CD4-positive, alpha-beta T cell treated with Interleukin-17A for 4 hours (primary cell): ENCODE data around the gene RALGPS1.
A peak's percentile ranks its signal among the peaks of the same experiment; 100 is the strongest.

Experiments
- DNase-seq: peaks from one replicate; pipeline ENCODE4 v3.0.0-alpha.2; 2020; ENCODE audit warnings: mixed read lengths

Gene RALGPS1

DNA sequence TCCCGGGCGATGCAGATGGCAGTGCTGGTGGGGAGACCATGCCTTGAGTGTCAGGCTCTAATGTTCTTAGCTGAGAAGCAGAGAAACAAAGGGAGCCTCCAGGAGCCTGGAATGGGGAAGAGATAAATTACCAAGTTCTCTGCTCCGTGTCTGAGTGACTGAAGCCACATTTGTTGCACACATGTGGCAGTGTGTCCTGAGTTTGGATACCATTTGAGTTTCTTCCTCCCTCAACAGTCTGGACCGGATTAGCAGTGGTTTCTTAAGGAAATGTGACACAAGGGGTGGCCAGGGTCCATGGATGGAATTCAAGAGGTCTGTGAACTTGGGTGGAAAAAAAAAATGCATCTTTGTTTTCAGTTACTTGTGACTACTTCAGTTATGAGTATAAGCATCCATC, 299.3 kb downstream of the RALGPS1 start:
- no peak for DNase-seq

DNA sequence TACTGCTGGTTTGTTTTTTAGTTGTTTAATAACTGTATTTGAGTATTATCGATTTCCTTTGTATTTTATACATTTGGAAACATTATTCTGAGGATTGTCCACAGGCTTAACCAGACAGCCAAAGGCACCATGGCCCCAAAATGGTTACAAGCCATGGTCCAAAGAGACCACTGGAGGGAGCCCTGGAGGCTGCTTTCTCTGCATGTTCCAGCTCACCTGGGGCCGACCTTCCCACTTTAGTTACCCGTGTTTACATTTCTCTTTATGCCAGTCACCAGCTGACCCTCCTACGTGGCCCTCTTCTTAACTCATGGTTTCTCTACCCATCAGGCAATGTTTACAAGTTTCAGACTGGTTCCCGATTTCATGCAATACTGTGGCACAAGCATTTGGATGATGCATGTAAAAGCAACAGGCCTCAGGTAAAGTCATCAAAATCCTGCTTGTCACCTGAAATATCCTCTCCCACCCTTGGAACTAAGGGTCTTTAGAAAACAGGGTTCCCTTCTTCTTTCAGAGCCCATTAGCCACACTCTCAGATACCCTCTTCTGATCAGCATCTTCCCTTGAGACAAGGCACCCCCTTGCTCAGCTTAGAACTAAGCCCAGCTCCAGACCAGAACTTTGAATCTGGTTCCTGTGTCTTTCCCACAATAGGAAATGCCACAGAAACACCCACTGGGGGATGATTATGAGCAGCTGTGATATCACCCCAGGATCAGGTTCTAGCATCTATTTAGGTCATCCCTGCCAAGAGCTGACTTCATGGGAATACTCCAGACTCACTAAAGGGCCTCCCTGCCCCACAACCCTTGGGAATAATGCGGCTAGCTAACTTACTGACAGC, 300.1 kb downstream of the RALGPS1 start:
- peak; percentile 74 for DNase-seq

DNA sequence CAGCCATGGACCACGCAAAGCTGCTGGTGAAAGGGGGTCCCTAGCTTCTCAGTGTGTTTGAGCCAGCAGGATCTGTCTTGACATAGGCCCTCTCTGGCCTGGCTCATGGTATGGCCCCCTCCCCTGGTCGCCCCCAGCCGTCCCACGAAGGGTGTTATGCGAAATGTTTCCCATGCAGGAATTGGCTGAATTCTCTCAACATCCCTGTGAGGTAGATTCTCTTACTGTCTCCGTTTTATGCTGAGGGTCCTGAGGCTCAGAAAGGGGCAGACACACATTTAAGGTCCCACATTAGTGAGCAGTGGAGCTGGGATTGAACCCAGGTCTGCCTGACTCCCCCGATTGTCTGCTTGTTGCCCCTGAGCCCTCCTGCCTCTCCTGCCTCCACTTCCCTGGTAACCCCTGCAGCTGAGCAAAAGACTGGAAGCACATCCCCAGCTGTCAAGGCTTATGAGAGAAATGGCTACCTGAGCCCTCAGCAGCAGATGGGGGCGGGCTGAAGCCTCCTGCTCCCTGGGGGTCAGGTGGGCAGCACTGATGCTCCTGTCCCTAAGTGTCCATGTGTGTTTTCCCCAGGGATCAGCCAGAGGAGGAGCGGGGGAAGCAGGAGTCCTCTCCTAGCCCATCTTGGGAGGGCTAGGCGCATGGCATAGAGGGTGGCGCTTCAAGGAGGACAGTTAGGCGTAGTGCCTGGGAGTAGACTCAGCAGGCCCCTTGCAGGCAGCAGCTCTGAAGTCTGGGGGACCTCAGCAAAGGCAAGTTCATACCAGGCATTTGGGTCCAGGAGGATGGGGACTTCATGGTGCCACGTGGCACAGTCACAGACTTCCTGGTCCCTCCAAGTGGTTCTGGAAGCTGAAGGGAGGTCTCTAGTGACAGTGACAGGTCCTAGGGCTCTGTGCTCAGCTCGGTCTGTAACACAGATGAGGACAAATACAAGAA, 301.0 kb downstream of the RALGPS1 start:
- DNase-seq = no peak

DNA sequence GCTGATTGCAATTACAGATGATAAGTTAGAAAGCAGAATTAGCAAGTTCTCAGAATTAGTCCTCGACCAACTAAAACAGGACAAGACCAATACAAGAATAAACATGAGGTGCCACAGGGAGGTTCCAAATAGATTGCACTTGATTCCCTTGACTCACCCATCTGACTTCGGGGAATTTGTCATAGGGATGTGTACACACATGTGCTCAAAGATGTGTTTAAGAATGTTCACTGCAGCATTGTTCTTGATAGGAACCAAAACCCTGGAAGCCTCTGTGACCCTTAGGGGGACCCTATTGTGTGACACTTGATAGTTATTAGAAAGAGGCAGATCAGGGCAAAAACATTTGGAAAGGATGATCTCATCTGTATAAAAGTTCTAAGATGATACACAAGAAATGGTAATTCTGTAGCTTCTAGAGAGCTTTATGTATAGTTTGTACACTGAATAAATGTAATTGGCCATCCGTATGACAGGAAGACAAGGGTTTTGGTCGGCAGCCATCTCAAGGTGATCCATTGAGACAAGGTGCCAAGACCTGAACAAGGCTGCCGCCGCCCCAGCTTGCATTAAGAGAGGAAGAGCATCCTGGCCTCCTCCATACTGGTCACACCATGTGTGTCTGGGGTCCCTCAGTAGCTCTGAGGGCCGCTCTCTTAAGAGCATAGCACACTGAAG, 301.8 kb downstream of the RALGPS1 start:
- no peak for DNase-seq

DNA sequence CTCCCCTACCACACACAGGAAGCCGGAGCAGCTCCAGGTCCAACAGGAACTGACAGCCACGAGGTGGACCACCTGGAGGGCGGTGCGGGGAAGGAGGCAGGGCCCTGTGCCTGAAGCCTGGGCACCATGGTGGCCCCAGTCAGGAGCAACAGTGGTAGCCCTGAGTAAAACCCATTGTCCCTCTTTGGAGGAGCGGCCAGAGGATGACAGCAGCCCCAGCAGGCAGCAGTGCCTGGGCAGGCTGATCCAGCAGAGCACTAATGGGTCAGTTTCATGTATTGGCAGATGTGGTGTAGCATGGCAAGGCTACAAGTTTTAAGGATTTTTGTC, 302.3 kb downstream of the RALGPS1 start:
- DNase-seq = no peak

DNA sequence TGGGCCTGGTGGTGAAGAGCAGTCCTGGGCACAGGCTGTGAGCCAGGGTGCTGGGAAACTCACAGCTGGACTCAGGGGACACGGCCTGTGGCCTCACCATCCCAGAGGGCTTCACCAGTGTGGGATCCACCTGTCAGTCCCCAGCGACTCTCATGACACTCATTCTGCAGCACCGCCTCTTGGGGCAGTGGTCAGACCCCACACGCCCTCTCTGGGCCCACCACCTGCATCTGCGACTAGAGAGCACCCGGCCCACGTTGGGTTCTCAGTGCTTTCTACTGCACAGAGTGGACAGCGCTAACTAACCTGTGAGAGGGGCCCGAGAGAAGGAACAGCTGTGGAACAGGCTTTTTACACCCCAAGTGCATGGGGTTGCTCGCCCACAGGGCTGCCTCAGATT, 304.2 kb downstream of the RALGPS1 start:
- no peak for DNase-seq

DNA sequence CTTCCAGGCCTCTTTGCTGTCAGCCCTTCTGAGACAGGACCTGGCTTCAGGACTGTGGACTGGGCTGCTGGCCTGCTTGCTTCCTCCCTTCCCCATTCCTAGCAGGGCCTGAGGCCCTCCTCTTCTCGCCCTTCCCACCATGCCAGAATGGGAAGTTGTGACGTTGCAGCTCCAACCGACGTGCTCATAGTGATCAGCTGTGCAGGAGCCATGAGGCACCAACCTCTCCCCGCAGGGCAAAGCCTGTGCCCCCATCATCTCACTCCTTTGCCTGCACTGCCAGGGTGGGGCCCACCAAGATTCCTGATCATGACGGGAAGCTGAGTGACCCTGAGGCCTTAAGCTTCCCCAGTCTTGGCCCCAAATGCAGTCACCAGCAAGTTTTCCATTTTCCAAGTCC, 304.9 kb downstream of the RALGPS1 start:
- no peak for DNase-seq

DNA sequence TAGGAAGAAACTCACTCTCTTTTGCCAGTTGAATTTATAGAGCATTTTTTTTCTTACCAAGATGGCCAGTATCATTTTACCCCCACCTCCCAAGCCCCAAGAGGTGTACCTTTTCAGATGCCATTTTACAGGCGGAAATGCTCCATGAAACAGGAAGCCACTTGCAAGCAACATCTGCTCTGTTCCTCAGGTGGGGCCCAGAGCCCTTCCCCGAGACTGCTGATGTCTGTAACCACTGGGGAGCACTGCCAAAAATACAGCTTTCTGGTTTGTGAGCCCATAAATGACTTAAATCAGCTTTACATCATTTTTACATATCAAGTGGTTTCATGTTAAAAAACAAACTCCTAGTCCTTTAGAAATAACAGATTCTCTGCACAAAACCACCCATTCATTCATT, 307.1 kb downstream of the RALGPS1 start:
- peak; percentile 27 for DNase-seq

DNA sequence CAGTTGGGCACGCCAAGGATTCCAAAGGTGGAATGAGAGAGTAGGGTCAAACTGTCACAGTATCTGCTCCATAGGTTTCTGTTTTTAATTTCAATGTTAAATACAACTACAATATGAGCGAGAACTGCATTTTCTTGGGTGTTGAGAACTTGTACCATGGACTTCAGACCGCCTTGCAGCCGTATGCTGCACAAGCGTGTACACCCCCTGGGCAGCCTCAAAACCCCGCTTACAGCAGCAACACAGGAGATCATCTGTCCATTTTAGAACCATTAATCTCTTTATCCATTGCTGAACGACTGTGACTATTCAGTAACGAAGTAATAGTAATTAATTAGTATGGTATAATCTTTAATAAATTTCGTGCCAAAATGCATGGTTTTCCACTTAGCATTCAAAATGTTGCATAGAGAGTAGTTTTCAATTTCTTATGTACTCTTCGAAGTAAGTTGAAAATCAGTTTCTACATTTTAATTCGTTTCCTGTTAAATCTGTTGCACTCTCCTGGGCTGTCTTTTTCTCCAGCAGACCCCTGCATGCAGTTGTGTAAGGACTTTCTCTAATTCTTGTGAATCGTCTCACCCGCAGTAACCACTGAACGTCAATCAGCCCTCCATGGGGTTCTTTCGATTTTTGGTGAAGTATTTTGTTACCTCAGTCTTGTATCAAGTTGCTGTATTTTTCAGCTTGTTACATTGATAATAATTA, 308.0 kb downstream of the RALGPS1 start:
- no peak for DNase-seq

DNA sequence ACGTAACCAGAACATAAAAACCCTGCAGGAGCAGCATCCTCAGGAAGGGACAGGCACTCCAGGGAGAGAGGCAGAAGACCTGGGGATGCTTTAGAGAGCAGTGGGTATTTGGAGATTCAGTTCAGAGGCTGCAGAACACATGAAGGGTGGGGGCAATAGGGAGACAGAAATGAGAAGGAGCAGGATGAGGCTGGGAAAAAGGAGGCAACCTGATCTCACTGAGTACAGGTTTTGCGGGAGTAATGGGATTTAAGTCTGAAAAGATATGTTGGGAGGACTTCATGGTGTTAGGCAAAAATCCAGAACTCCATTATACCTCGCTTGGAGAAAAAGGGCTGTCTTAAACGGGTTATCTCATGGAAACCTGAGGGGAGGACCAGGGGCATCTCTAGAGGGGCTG, 308.7 kb downstream of the RALGPS1 start:
- no peak for DNase-seq

DNA sequence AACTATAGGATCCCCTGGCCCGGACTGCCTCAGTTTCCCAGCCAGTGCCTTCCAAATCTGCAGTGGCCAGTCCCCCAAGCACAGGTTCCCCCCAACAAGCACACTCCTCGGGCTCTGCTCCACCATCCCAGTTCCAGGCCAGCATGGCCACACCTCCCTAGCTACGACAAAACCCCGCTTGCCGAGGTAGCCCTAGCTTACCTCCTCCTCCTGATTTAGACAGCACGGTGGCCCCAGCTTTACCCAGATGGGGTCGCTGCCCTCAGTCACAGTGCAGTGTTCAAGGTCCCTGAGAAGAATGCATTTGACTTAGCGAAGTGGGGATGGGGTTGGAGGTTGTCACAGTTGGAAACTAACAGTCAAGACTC, 309.2 kb downstream of the RALGPS1 start:
- no peak for DNase-seq

DNA sequence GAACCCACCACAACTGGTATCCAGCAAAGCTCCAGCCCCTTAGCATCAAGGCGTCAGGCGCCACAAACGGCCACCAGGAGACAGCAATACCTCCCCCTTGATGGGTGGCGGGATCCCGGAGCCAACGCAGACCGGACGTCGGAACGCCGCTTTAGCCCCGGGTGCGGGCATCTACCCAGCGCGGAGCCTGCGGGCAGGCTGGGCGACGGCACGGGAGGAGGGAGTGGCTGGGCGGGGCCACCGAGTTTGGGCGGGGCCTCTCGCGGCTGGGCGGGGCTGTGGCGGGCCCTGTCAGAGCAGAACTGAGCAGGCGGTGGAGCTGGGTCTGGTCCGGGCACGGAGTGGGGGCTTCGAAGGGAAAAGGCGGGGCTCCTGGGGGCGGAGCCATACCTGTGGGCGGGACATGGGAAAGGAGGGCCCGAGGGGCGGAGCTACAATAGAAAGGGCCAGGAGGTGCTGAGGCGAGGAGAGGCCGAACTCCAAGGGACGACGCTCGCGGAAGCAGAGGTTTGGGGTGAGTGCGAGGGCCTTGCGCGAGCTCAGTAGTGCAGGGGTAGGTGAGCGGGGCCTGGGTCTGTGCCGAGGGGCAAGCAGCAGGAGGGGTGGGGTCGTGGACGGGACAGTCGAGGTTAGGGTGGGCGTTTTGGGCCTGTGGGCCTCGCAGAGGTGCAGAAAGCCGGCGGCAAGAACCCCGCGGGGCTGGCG, 309.7 kb downstream of the RALGPS1 start:
- peak; percentile 87 for DNase-seq

DNA sequence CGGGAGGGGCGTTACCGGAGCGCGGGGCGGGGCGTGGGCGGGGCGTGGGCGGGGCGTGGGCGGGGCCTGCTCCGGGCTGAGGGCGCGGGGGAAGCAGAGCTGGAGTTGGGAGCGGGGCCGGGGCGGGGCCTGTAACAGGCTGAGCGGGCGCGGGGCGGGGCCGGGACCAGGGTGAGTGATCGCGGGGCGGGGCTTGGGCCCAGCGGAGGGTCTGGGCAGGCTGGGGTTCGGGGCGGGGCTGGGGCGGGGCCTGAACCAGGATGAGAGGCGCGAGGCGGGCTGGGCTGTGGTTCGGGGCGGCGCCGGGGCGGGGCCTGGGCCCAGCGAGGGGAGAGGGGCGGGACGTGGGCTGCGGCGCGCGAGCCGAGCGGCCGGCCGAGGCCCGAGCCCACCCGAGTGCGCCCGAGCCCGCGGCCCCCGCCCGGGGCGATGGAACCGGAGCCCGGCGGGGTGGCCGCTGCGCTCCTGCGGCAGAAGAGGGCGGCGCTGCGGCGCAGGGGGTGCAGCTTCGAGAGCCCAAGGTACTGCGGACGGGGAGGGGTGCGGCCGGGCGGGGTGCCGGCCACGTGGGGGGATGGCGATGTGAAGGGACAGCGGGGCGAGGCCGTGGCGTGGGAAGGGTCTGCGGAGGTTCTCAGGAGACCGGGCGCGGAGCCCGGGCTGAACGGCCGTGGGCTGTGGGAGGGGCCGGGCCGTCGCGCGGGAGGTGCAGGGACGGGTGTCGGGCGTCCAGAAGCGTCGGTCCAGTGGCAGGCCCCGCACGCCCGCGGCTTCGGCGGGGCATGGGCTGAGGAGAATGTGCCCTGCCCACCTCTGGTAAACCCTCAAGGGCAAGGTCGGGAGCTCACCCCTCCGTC, 310.5 kb downstream of the RALGPS1 start:
- DNase-seq = peak; percentile 99

DNA sequence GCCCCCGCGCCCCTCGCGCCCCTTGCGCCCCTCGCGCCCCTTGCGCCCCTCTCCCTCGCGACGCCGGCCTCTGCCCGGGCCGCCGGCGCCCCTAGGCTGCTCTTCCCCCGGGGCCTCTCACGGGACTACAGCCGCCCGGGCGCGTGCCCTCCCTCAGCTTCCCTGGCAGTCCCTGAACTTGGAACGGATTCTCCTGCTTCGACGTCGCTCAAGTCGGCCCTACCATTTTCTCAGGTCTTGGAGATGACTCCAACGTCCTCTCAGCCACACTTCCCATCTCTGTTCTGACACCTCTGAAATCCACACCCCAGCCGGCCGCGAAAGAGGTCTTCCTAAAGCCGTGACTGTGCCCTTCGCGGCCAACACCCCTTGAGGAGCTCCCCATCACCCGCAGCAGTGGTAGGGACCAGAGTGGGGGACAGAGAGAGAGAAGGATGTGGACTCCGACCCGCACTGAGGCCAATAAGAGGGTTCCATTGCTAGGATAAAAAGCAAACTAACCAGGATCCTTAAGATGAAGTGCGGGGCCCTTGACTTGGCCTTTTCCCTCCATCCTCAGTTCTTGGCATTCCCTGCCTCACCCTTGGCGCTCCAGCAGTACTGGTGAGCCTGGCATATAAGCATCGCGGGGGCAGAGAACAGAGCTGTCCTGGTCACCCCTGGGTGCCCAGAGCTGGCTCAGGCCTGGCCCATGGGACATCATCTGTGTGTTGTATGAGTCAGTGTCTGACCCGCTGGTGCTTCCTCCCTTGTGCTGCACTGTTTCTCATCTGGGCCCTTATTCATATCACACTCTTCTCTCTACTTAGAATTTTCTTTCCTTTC, 311.4 kb downstream of the RALGPS1 start:
- no peak for DNase-seq

DNA sequence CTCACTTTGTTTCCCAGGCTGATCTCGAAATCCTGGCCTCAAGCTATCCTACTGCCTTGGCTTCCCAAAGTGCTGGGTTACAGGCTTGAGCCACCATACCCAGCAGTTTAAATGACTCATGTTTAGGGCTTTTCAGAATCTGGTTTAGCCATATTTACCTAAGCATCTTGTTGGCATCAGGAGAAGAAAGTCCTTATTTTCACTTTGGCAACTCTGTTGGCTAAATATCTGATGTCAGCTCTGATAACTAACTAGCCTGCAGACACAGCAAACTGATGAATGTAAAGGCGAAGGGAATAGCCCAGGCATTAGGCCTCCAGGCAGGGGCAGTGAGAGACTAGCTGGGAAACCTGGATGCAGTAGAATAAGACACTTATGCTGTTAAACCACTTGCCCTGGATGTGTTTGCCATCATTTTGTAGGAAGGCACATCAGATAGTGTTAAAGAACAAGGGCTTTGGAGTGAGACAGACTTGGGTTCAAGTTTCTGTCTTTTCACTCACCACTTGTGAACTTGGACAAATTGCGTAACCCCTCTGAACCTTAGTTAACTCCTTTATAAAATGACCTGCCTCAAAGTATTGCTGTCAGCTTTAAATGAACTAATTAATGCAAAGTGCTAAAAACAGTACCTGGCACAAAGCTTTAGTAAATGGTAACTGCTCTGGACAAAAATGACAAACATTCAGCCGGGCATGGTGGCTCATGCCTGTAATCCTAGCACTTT, 315.3 kb downstream of the RALGPS1 start:
- DNase-seq = no peak

DNA sequence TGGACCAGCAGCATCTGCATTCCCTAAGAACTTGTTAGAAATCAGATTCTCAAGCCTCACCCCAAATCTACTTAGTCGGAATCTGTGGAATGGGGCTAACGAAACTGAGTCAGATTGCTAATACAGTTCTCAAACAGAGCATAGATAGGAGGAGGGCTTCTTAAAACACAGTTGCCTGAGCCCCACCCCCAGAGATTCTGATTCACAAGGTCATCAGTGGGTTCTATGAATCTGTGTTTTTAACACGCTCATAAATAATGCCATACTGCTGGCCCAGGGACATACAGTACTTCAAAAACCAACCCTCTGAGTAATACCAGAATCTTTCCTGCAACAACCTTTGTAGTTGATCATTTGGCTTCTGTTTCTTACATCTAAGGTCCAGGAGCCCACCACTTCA, 317.1 kb downstream of the RALGPS1 start:
- no peak for DNase-seq

DNA sequence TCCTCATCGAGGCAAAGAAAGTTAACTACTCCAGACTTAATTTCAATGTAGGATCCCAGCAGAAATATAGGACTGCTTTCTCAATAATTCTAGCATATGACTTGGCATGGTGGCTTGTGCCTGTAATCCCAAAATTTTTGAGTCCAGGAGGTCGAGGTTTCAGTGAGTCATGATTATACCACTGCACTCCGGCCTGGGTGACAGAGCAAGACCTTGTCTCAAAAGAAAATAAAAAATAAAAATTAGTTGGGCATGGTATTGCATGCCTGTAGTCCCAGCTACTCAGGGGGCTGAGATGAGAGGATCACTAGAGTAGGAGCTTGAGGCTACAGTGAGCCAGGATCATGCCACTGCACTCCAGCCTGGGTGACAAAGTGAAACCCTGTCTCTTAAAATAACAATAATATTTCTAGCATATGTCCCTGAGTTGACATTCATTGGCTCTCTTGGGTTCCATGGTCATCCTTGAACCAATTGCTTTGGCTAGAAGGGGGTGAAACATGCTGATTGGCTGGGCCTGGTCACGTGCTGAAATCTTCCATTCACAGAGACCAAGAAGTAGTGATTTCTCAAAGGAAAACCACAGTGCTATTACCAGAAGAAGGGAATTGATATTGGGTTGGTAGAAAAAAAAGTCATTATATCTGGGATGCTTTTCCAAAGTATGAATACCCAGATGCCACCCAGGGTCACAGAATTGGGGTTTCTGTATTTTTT, 318.4 kb downstream of the RALGPS1 start:
- no peak for DNase-seq

DNA sequence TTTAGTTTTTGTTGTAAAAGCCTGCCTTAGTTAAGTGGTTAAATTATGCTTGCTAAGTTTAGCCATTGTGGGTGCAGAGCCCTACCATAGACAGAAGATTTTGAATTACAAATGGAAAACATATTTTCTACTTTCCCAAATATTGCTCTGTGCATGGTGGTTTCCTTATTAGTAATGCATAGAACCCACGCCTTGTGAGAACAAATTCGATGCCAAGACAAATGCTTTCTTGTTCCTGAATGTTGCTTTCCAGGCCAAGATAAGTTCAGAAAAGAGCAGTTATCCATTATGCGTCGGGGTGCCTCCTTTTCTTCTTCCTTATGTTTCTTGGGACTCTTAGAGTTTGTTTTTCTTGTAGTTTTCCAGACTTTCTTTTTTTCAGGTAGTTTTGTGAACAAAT, 319.0 kb downstream of the RALGPS1 start:
- DNase-seq = no peak

DNA sequence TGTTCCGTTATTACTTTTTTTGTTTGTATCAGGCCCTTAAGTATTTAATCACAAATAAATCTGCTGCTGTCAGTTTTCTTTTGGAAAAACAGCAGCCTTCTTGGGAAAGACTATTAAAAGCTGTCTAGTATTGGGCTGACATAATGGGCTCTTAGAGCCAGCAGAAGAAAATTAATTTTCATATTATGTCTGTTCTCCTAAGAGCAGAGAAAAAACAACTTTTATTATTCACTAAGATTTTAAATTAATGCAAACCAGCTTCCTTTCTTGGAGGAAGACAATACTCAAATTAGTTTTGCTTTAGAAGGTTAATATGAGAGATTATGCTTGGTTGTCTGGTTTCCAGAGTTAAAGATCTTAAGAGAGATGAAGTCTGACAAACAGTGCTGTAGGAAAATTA, 319.4 kb downstream of the RALGPS1 start:
- DNase-seq = no peak
